Neural cell (in vitro differentiated cells): ENCODE measurements around the gene VWA8.
"Not testable (repeated sequence)": the region's sequence is repeated elsewhere in the genome, so short reads cannot be mapped to it uniquely, and the experiment has no call there.

ENCODE experiments used
- EP300 ChIP-seq: fragments of 450-650 bp; conservative IDR thresholded peaks from 2 replicates; pipeline ENCODE4 v1.6.1; 2014; ENCODE audit warnings: antibody characterized with exemption, mild to moderate bottlenecking, moderate library complexity; ENCODE audit not compliant: poor library complexity, severe bottlenecking
- EZH2 ChIP-seq: fragments of 200-600, 300-800 bp; shearing (Covaris generic), sonication (generic); IDR thresholded peaks from 2 replicates; pipeline ENCODE4 v1.6.1; 2014; ENCODE audit warnings: antibody characterized with exemption, low read length, borderline replicate concordance, mild to moderate bottlenecking; ENCODE audit not compliant: insufficient read depth, poor library complexity, severe bottlenecking
- SMC3 ChIP-seq: fragments of 450-650 bp; conservative IDR thresholded peaks from 2 replicates; pipeline ENCODE4 v1.6.1; 2014; ENCODE audit warnings: antibody characterized with exemption, mild to moderate bottlenecking, moderate library complexity; ENCODE audit not compliant: poor library complexity
- TAF1 ChIP-seq: IDR thresholded peaks from 2 replicates; pipeline ENCODE4 v1.6.1; 2012; ENCODE audit warnings: low read depth
- TF ChIP-seq, protein P1 (sequence below): fragments of 450-650 bp; IDR thresholded peaks from 2 replicates; pipeline ENCODE4 v1.5.1; 2014; ENCODE audit warnings: antibody characterized with exemption, mild to moderate bottlenecking, moderate library complexity; ENCODE audit not compliant: poor library complexity, severe bottlenecking

- TF ChIP-seq, protein P1, sequence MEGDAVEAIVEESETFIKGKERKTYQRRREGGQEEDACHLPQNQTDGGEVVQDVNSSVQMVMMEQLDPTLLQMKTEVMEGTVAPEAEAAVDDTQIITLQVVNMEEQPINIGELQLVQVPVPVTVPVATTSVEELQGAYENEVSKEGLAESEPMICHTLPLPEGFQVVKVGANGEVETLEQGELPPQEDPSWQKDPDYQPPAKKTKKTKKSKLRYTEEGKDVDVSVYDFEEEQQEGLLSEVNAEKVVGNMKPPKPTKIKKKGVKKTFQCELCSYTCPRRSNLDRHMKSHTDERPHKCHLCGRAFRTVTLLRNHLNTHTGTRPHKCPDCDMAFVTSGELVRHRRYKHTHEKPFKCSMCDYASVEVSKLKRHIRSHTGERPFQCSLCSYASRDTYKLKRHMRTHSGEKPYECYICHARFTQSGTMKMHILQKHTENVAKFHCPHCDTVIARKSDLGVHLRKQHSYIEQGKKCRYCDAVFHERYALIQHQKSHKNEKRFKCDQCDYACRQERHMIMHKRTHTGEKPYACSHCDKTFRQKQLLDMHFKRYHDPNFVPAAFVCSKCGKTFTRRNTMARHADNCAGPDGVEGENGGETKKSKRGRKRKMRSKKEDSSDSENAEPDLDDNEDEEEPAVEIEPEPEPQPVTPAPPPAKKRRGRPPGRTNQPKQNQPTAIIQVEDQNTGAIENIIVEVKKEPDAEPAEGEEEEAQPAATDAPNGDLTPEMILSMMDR: not testable (repeated sequence)
- TF ChIP-seq SMC3, EZH2, EP300, TAF1: not testable (repeated sequence)
These were observed 387.3 kb downstream of the VWA8 start for GRCh38 chr13:41573640-41574039.
